IPS DF 4.7 (cell line): ENCODE data around the gene TAF11L10.
"Not testable (repeated sequence)": the region's sequence is repeated elsewhere in the genome, so short reads cannot be mapped to it uniquely, and the experiment has no call there.

ENCODE experiments used
- DNase-seq: peaks from one replicate; pipeline ENCODE4 v3.0.0-alpha.2; 2013; ENCODE audit warnings: low spot score; ENCODE audit errors: extremely low read depth

The TAF11L10 gene

DNA sequence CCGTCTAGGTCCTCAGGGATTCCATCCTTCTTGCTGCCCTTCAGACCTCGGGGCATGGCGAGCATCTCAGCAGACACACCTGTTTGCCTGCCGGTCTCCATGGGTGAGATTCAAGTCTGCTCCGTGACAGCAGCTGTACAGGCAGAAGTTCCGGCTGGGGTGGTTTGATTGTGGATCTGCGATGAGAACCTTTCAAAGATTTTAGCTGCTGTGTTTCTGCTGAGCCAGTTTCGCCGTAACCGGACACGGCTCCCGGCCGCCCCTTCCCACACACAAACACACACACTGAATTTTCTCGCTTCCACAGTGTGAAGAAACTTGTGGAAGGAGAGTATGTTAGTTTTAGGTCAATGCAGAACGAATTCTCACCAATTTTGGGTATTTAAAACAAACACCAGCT, at the start of gene TAF11L10:
TAF11L10 (minus strand) TSS at position 101 of the 400 bp plus-strand sequence.
- DNase-seq: not testable (repeated sequence)

GRCh38 chr5:17634160-17634559, 36.5 kb upstream of the TAF11L10 start, which contains the start of gene TAF11L14:
Gene TAF11L14, plus strand, starts transcription at chr5:17634460.
- no peak for DNase-seq

DNA sequence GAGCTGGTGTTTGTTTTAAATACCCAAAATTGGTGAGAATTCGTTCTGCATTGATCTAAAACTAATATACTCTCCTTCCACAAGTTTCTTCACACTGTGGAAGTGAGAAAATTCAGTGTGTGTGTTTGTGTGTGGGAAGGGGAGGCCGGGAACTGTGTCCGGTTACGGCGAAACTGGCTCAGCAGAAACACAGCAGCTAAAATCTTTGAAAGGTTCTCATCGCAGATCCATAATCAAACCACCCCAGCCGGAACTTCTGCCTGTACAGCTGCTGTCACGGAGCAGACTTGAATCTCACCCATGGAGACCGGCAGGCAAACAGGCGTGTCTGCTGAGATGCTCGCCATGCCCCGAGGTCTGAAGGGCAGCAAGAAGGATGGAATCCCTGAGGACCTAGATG, 34.2 kb upstream of the TAF11L10 start, which contains the start of gene TAF11L13:
TAF11L13 (plus strand) TSS at position 301 of the 400 bp plus-strand sequence.
- not testable (repeated sequence) for DNase-seq

GRCh38 chr5:17625686-17626085, 28.1 kb upstream of the TAF11L10 start:
- no peak for DNase-seq

DNA sequence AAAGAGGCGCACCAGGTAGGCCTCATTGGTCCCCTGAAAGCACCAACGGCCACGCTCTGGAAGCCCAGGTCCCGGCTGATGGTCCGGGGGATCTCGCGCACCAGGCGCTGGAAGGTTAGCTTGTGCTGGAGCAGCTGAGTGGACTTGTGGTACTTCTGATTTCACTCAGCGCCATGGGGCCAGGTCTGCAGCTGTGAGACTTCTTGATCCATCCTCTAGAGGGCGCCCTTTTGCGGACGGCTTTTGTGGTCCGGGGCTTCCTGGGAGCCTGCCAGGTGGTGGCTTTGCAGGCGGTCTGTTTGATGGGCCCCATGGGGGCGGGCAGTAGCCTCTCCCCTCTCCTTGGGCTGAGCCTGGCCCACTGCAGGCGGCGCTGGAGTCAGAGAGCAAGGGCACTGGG, 23.0 kb upstream of the TAF11L10 start:
- DNase-seq: peak; percentile 14

GRCh38 chr5:17619354-17619753, 21.7 kb upstream of the TAF11L10 start:
- DNase-seq: no peak

GRCh38 chr5:17614872-17615605, 17.4 kb upstream of the TAF11L10 start:
- no peak for DNase-seq

- DNase-seq: not testable (repeated sequence)
Measured at GRCh38 chr5:17610092-17610491, 12.5 kb upstream of the TAF11L10 start, which contains the start of gene TAF11L12. Gene TAF11L12, plus strand, starts transcription at chr5:17610392.

GRCh38 chr5:17607461-17607860, 9.8 kb upstream of the TAF11L10 start:
- DNase-seq: not testable (repeated sequence)

DNA sequence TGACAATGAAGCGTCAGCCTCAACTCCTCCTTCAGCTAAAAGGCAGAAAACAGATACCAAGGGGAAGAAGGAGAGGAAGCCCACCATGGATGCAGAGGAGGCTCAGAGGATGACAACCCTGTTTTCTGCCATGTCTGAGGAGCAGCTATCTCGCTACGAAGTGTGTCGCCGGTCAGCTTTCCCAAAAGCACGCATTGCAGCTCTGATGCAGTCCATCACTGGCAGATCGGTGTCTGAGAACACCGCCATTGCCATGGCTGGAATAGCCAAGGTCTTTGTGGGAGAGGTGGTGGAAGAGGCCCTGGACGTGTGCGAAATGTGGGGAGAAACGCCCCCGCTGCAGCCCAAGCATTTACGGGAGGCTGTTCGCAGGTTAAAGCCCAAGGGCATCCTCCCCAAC, 7.3 kb upstream of the TAF11L10 start:
- DNase-seq: no peak

DNA sequence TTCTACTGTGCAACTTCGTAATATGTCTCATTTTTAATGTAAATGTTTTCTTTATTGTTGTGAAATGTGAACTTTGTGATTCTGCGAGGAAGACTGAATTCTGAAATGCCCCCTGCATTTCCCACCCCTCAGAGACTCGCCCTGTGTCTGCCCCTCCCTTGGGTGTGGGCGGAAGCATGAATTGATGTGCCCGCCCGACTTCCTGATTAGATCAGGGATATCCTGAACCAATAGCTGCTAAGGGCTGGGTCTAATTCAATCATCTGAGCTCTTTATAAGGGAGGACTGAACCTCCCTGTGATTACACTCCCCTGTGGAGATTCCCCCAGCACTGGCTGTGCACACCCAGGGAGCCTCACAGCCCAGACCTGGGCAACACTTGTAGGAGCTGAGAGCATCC, 6.3 kb upstream of the TAF11L10 start, which contains the start of gene TAF11L11:
TAF11L11 (plus strand) TSS at position 304 of the 400 bp plus-strand sequence.
- not testable (repeated sequence) for DNase-seq

DNA sequence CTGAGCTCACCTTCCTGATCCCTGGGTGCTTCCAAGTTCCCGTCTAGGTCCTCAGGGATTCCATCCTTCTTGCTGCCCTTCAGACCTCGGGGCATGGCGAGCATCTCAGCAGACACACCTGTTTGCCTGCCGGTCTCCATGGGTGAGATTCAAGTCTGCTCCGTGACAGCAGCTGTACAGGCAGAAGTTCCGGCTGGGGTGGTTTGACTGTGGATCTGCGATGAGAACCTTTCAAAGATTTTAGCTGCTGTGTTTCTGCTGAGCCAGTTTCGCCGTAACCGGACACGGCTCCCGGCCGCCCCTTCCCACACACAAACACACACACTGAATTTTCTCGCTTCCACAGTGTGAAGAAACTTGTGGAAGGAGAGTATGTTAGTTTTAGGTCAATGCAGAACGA, 3.4 kb downstream of the TAF11L10 start, which contains the start of gene TAF11L9:
TAF11L9 (minus strand) TSS at position 140 of the 400 bp plus-strand sequence.
- not testable (repeated sequence) for DNase-seq

GRCh38 chr5:17590860-17591259, 6.8 kb downstream of the TAF11L10 start, which contains the start of gene TAF11L8:
Gene TAF11L8, minus strand, starts transcription at chr5:17590960.
- not testable (repeated sequence) for DNase-seq

- not testable (repeated sequence) for DNase-seq
Measured at GRCh38 chr5:17585658-17586057, 12.0 kb downstream of the TAF11L10 start, which contains the start of gene TAF11L7. Gene TAF11L7, minus strand, starts transcription at chr5:17585758.
